Glutamatergic neuron (in vitro differentiated cells): ENCODE data around the gene LIPT2. TPM values are rescaled to one million over a fixed set of nuclear protein-coding genes. Genes with fewer than 3 reads are reported as not detected.
A peak's percentile ranks its signal among the peaks of the same experiment; 100 is the strongest.

Experiments
- DNase-seq: peaks from one replicate; pipeline ENCODE4 v3.0.0; 2022
- H3K27ac Mint-ChIP-seq: one replicate; pipeline ENCODE4 v1.8.0; 2020; ENCODE audit warnings: mild to moderate bottlenecking, mixed read lengths, inconsistent platforms; ENCODE audit not compliant: unreplicated experiment
- H3K27me3 Mint-ChIP-seq: one replicate; pipeline ENCODE4 v1.8.0; 2020; ENCODE audit warnings: mild to moderate bottlenecking, moderate library complexity, mixed read lengths, inconsistent platforms; ENCODE audit not compliant: unreplicated experiment
- H3K36me3 Mint-ChIP-seq: one replicate; pipeline ENCODE4 v1.8.0; 2020; ENCODE audit warnings: mild to moderate bottlenecking, mixed read lengths, inconsistent platforms; ENCODE audit not compliant: unreplicated experiment
- H3K4me1 Mint-ChIP-seq: one replicate; pipeline ENCODE4 v1.8.0; 2020; ENCODE audit warnings: mild to moderate bottlenecking, low read depth, mixed read lengths, inconsistent platforms; ENCODE audit not compliant: unreplicated experiment
- H3K4me3 Mint-ChIP-seq: one replicate; pipeline ENCODE4 v1.8.0; 2020; ENCODE audit warnings: mild to moderate bottlenecking, mixed read lengths, inconsistent platforms; ENCODE audit not compliant: unreplicated experiment
- H3K9me3 Mint-ChIP-seq: one replicate; pipeline ENCODE4 v1.8.0; 2020; ENCODE audit warnings: mild to moderate bottlenecking, moderate library complexity, mixed read lengths, inconsistent platforms; ENCODE audit not compliant: unreplicated experiment
- total RNA-seq: library from RNA; stranded (reverse); fragmentation: NEBNext Ultra II Directional; extraction: Animal tissue kit (Norgen Biotek cat#: 25700); gene quantifications from one replicate; pipeline ENCODE4 v1.2.1, GENCODE V29; 2021; ENCODE audit not compliant: unreplicated experiment
- TF ChIP-seq, protein P1 (sequence below): fragments of 200-600 bp; sonication (generic); IDR thresholded peaks from one replicate; pipeline ENCODE4 v1.5.0; 2021; ENCODE audit not compliant: partially characterized antibody, unreplicated experiment

Gene LIPT2
- total RNA-seq, 1 donor from 2014 or later: 2.5 TPM

GRCh38 chr11:74452366-74452765 is 41.2 kb downstream of the LIPT2 start:
- Mint-ChIP-seq H3K9me3 (peaks cover 1% of the 10 kb centered on the region), H3K4me1 (peaks cover 6% of the 10 kb centered on the region), H3K27me3 (no peaks in the 10 kb centered on the region), H3K27ac (no peak overlapping the region), H3K36me3 (no peaks in the 10 kb centered on the region), H3K4me3 (no peak overlapping the region)
- TF ChIP-seq, protein P1, sequence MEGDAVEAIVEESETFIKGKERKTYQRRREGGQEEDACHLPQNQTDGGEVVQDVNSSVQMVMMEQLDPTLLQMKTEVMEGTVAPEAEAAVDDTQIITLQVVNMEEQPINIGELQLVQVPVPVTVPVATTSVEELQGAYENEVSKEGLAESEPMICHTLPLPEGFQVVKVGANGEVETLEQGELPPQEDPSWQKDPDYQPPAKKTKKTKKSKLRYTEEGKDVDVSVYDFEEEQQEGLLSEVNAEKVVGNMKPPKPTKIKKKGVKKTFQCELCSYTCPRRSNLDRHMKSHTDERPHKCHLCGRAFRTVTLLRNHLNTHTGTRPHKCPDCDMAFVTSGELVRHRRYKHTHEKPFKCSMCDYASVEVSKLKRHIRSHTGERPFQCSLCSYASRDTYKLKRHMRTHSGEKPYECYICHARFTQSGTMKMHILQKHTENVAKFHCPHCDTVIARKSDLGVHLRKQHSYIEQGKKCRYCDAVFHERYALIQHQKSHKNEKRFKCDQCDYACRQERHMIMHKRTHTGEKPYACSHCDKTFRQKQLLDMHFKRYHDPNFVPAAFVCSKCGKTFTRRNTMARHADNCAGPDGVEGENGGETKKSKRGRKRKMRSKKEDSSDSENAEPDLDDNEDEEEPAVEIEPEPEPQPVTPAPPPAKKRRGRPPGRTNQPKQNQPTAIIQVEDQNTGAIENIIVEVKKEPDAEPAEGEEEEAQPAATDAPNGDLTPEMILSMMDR: no peak
- DNase-seq: no peak

GRCh38 chr11:74450318-74450717 is 43.2 kb downstream of the LIPT2 start:
- H3K36me3 Mint-ChIP-seq: no peaks in the 10 kb centered on the region
- TF ChIP-seq, protein P1: no peak
- no peak overlapping the region for H3K27ac Mint-ChIP-seq
- H3K9me3 Mint-ChIP-seq: no peaks in the 10 kb centered on the region
- H3K4me3 Mint-ChIP-seq: no peak overlapping the region
- peaks cover 11% of the 10 kb centered on the region for H3K4me1 Mint-ChIP-seq
- DNase-seq: no peak
- H3K27me3 Mint-ChIP-seq: no peaks in the 10 kb centered on the region

DNA sequence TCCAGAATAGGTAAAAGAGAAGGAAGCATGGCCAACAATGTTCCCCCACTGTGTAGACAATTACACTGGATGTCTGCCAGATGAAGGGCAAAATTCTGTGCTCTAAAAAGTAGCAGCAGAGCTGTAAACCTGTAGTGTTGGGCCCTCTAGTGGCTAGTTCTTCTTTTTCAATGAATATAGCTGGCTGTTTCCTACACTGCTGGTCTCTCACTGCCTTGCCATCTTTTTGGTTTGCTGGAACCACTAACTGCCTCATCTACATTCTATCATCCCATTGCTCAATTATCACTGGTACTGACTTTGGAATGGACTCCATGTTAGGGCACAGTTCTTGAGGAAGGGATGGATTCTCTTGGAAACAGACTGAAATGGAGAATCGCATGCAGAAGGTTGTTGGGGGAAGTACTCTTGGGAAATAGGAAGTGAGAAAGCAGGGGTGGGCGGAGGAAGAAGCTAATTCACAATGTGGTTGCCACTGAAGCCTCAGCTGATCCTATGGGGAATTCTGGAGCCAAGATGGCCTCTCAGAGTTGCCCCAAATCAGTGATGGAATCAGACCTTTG is 44.1 kb downstream of the LIPT2 start:
- no peak overlapping the region for H3K27ac Mint-ChIP-seq
- no peak overlapping the region for H3K4me3 Mint-ChIP-seq
- DNase-seq: no peak
- H3K27me3 Mint-ChIP-seq: no peaks in the 10 kb centered on the region
- TF ChIP-seq, protein P1: peak; percentile 80
- no peaks in the 10 kb centered on the region for H3K9me3 Mint-ChIP-seq
- H3K36me3 Mint-ChIP-seq: no peaks in the 10 kb centered on the region
- peaks cover 11% of the 10 kb centered on the region for H3K4me1 Mint-ChIP-seq

DNA sequence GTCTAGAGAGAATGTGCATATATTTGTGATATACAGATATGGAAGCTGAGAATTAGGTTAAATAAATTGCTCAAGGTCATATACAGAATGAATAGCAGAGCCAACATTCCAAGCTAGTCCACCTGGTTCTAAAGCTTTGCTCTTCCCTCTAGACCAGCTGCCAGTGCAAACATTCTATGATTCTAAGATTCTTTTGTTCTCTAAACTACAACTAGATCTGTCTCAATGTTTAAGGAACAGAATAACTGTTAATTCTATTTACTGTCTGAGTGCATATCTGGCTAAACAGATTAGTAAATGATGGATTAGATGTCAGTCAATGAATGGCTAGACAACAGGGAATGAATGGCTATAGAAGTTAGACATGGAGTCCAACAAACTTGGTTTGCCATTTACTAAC is 45.8 kb downstream of the LIPT2 start:
- Mint-ChIP-seq H3K4me1 (peaks cover 20% of the 10 kb centered on the region), H3K36me3 (no peaks in the 10 kb centered on the region), H3K27ac (no peak overlapping the region), H3K4me3 (no peak overlapping the region), H3K9me3 (no peaks in the 10 kb centered on the region), H3K27me3 (no peaks in the 10 kb centered on the region)
- TF ChIP-seq, protein P1: no peak
- no peak for DNase-seq

DNA sequence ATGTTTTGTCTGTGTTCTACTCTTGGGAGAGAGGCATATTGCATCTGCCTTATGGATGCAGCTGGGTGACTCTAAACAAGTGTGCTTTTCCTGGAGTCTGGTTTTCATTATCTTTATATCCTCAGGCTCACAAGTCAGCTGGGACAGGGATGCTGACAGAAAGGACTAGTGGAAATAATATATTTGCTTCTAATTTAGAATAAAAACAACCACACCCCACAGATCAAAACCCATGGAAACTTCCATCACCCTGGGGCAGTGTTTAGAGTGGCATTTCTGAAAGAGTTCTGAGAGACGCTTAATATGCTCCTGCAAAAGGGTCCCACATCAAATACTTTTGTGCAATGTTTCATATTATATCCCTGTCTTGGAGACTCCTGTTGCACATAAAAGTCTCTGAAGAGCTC is 47.0 kb downstream of the LIPT2 start:
- Mint-ChIP-seq H3K27me3 (no peaks in the 10 kb centered on the region), H3K27ac (no peak overlapping the region), H3K9me3 (no peaks in the 10 kb centered on the region), H3K36me3 (no peaks in the 10 kb centered on the region), H3K4me3 (no peak overlapping the region), H3K4me1 (peaks cover 20% of the 10 kb centered on the region)
- TF ChIP-seq, protein P1: no peak
- DNase-seq: no peak
